HepG2 (cell line): ENCODE results near the gene OR1J2. TPM values are rescaled to one million over a fixed set of nuclear protein-coding genes. Genes with fewer than 3 reads are reported as not detected.
A peak's percentile ranks its signal among the peaks of the same experiment; 100 is the strongest.

Experiments
- ATAC-seq: fragments of 200-7000 bp; cut with Tn5 transposase; 3 replicates; pipeline ENCODE4 v1.9.1; 2020; ENCODE audit warnings: mild to moderate bottlenecking, moderate library complexity
- BruUV-seq: library from RNA; stranded (reverse); fragments of 400-500 nt; replicated peaks from 2 replicates; lab custom pipeline; 2021; lab: Mats Ljungman, UMichigan
- CTCF ChIA-PET: fragments of 300-600 bp; formaldehyde crosslinking; extraction: SDS; loops from one replicate; lab custom pipeline; 2021; ENCODE audit warnings: low total read pairs, inconsistent platforms, low intra/inter-chr PET ratio; lab: Yijun Ruan, JAX
- POLR2A ChIA-PET: fragments of 350-600 bp; sonication (Branson Sonifier 250); formaldehyde crosslinking; loops from one replicate; lab custom pipeline; 2020; ENCODE audit warnings: antibody characterized with exemption, inconsistent platforms; lab: Yijun Ruan, JAX
- DNase-seq: peaks from one replicate; pipeline ENCODE4 v3.0.0-alpha.2; 2015; ENCODE audit warnings: low spot score
- FAIRE-seq: peaks from 3 replicates; lab custom pipeline; 2011; peaks lifted over from hg19 to GRCh38; lab: Jason Lieb, UNC
- H2AFZ ChIP-seq: one replicate; pipeline ENCODE4 v1.6.1; 2011; ENCODE audit warnings: low read length, inconsistent platforms
- H3K27ac ChIP-seq: fragments of 300-600 bp; 3 replicates; pipeline ENCODE4 v1.8.0; 2011; ENCODE audit warnings: mixed run types, mild to moderate bottlenecking, mixed read lengths, low read length, inconsistent platforms; ENCODE audit not compliant: insufficient read depth; ENCODE audit errors: extremely low read length
- H3K27me3 ChIP-seq, 2 experiments: fragments of 200-600 bp in 1 of 2; 2 replicates in 1 of 2; 3 replicates in 1 of 2; pipeline versions ENCODE4 v1.6.0 to v1.8.0; 2011; ENCODE audit warnings: low read length in 2 of 2, mild to moderate bottlenecking in 2 of 2, moderate library complexity in 2 of 2, inconsistent platforms in 1 of 2; ENCODE audit not compliant: insufficient read depth in 2 of 2, control insufficient read depth in 1 of 2
- H3K36me3 ChIP-seq, 2 experiments: fragments of 200-600 bp in 1 of 2; replicated peaks in 1 of 2; 2 replicates in 1 of 2; 3 replicates in 1 of 2; pipeline versions ENCODE4 v1.5.1 to v1.8.0; 2011; ENCODE audit warnings: low read length in 2 of 2, inconsistent platforms in 1 of 2; ENCODE audit not compliant: insufficient read depth in 2 of 2, control insufficient read depth in 1 of 2
- H3K4me1 ChIP-seq: 2 replicates; pipeline ENCODE4 v1.5.1; 2012; ENCODE audit warnings: low read length, inconsistent platforms; ENCODE audit not compliant: insufficient read depth
- H3K4me2 ChIP-seq: 2 replicates; pipeline ENCODE4 v1.6.0; 2011; ENCODE audit warnings: low read depth, low read length, inconsistent platforms
- H3K4me3 ChIP-seq, 3 experiments: fragments of 200-600 bp in 1 of 3; sonication (generic), shearing (Covaris generic) in 1 of 3; replicated peaks in 1 of 3; 2 replicates each; pipeline ENCODE4 v1.5.1; 2011 to 2016; ENCODE audit warnings: low read length in 3 of 3, inconsistent platforms in 2 of 3, low read depth in 2 of 3, mild to moderate bottlenecking in 2 of 3, control low read depth in 1 of 3, mixed read lengths in 1 of 3; ENCODE audit not compliant: insufficient read depth in 1 of 3
- H3K79me2 ChIP-seq: one replicate; pipeline ENCODE4 v1.6.1; 2011; ENCODE audit warnings: low read length, inconsistent platforms; ENCODE audit not compliant: insufficient read depth
- H3K9ac ChIP-seq: 2 replicates; pipeline ENCODE4 v1.6.0; 2011; ENCODE audit warnings: mild to moderate bottlenecking, low read depth, low read length, inconsistent platforms; ENCODE audit not compliant: insufficient read depth
- H3K9me3 ChIP-seq: 2 replicates; pipeline ENCODE4 v1.5.1; 2012; ENCODE audit warnings: mild to moderate bottlenecking, low read length
- H4K20me1 ChIP-seq: 2 replicates; pipeline ENCODE4 v1.6.0; 2011; ENCODE audit warnings: inconsistent platforms, mild to moderate bottlenecking, low read length, moderate library complexity; ENCODE audit not compliant: insufficient read depth
- HHEX ChIP-seq: IDR thresholded peaks from 2 replicates; pipeline ENCODE4 v1.6.1; 2016; ENCODE audit warnings: control low read depth
- NR2F2 ChIP-seq: IDR thresholded peaks from 2 replicates; pipeline ENCODE4 v1.6.1; 2012; ENCODE audit warnings: low read depth, inconsistent platforms, borderline replicate concordance
- NR2F6 ChIP-seq, 2 experiments: IDR thresholded peaks; 2 replicates each; pipeline ENCODE4 v1.6.1; 2016; ENCODE audit warnings: antibody characterized with exemption in 1 of 2, mild to moderate bottlenecking in 1 of 2
- RAD21 ChIP-seq: fragments of 450-650 bp; formaldehyde crosslinking; IDR thresholded peaks from 2 replicates; pipeline ENCODE4 v1.5.0; 2020; ENCODE audit warnings: mild to moderate bottlenecking
- RFX5 ChIP-seq: IDR thresholded peaks from 2 replicates; pipeline ENCODE4 v1.6.1; 2011; ENCODE audit warnings: low read depth, low read length, improper control_type of control experiment
- SMC3 ChIP-seq: IDR thresholded peaks from 2 replicates; pipeline ENCODE4 v1.6.1; 2011; ENCODE audit warnings: low read length, improper control_type of control experiment
- SRF ChIP-seq: IDR thresholded peaks from 2 replicates; pipeline ENCODE4 v1.6.1; 2011; ENCODE audit warnings: mild to moderate bottlenecking, low read depth, low read length, moderate library complexity
- ZFX ChIP-seq: sonication (generic); formaldehyde crosslinking; IDR thresholded peaks from 2 replicates; pipeline ENCODE4 v1.4.0; 2020; ENCODE audit warnings: mild to moderate bottlenecking, low read depth, missing genetic modification reagents, moderate library complexity
- ZNF354B ChIP-seq: sonication (generic); formaldehyde crosslinking; IDR thresholded peaks from 2 replicates; pipeline ENCODE4 v1.8.0; 2022; ENCODE audit warnings: mild to moderate bottlenecking, missing genetic modification reagents
- ZNF512B ChIP-seq: sonication (generic); formaldehyde crosslinking; IDR thresholded peaks from 2 replicates; pipeline ENCODE4 v1.5.1; 2020; ENCODE audit warnings: missing genetic modification reagents, mild to moderate bottlenecking, borderline replicate concordance
- WGBS: methylation state at CpG from one replicate; pipeline ENCODE4 v1.1.6; 2017; ENCODE audit warnings: low lambda C conversion rate; 5-methylcytosine and 5-hydroxymethylcytosine counted together
- in situ Hi-C: cut with HindIII; loops from 2 replicates; pipeline ENCODE4 v1.10.0; 2017; ENCODE audit warnings: low pct_unique_long_range_greater_than_20kb; ENCODE audit not compliant: extremely low pct_ligation_motif_present
- intact Hi-C: fragments of 100-400 bp; cut with micrococcal nuclease; formaldehyde crosslinking; loops from one replicate; pipeline ENCODE4 v1.10.0; 2022; ENCODE audit not compliant: unreplicated experiment
- polyA plus RNA-seq, 8 experiments: library from polyadenylated mRNA; depleted of rRNA in 3 of 8; stranded (reverse) in 7 of 8; unstranded in 1 of 8; fragments of >200 nt; fragmentation: Illumina TruSeq in 4 of 8; extraction: Trizol in 4 of 8; gene quantifications; 2 replicates each; pipeline versions ENCODE4 v1.2.1 to v1.2.3, GENCODE V29; 2011 to 2016; ENCODE audit warnings: low read depth in 4 of 8, missing spikeins in 1 of 8, mixed read lengths in 1 of 8; ENCODE audit not compliant: insufficient read depth in 1 of 8
- total RNA-seq, 5 experiments: library from RNA; depleted of rRNA; stranded (reverse); fragments of >200 nt; fragmentation: Illumina TruSeq; extraction: Trizol; gene quantifications; 2 replicates each; pipeline ENCODE4 v1.2.3, GENCODE V29; 2016; ENCODE audit warnings: low read depth in 1 of 5
- TF ChIP-seq, protein P1 (sequence below): sonication (generic); IDR thresholded peaks from 2 replicates; pipeline ENCODE4 v1.6.1; 2016; ENCODE audit warnings: low read depth, borderline replicate concordance

OR1J2 gene
- total and polyA plus RNA-seq, 2 of the 13 experiments (the other 11 are each of a cell fraction or from before 2014, with no cell fraction given): not detected

DNA sequence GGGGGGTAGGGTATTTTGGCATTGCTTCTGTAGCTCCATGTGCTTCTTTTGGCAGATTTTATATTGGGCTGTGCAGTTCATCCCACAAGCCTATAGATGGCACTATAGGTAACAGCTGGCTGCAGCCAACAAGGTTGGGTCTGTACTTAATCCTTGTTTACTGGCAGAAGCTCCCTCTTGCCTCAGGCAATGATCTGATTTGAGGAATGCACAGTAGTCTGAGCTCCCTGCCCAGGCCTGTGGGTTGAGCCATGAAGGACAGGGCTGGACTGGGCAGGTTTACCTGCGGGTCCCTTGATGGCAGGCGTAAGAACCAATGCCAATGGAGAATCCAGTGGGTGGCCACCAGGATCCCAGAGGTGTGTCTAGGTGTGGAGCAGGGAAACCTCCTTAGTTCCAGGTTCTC is 11.7 kb upstream of the OR1J2 start (continued):
- TF ChIP-seq SMC3: peak; percentile 27; the same call in 1 of the 2 replicates
- no peak for TF ChIP-seq RAD21
- no peak for TF ChIP-seq ZNF512B (CRISPR knock-in tag)
- no peak for TF ChIP-seq ZNF354B (CRISPR knock-in tag)
- TF ChIP-seq, protein P1, sequence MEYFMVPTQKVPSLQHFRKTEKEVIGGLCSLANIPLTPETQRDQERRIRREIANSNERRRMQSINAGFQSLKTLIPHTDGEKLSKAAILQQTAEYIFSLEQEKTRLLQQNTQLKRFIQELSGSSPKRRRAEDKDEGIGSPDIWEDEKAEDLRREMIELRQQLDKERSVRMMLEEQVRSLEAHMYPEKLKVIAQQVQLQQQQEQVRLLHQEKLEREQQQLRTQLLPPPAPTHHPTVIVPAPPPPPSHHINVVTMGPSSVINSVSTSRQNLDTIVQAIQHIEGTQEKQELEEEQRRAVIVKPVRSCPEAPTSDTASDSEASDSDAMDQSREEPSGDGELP: peak; percentile 67; the same call in 1 of the 2 replicates

GRCh38 chr9:122506964-122507363 is 3.6 kb upstream of the OR1J2 start:
- no peak overlapping the region for H3K4me3 ChIP-seq
- CTCF ChIA-PET: no interaction called here
- FAIRE-seq (no peak), ATAC-seq (no peak), DNase-seq (no peak)
- no peaks in the 10 kb centered on the region for H3K79me2 ChIP-seq
- TF ChIP-seq NR2F6 (IDR thresholded peaks at IDR 0.05): peak; percentile 56
- TF ChIP-seq NR2F6 (CRISPR knock-in tag; IDR thresholded peaks at IDR 0.05): no peak
- no peak for TF ChIP-seq RFX5
- no peak for TF ChIP-seq ZFX (CRISPR knock-in tag)
- peak; percentile 50; the same call in 1 of the 2 replicates for TF ChIP-seq HHEX (CRISPR knock-in tag)
- peak; percentile 86 for TF ChIP-seq SRF
- 0 out of 2 replicates have a peak, but pooled peaks have one; percentile 26 for TF ChIP-seq NR2F2
- WGBS: 0% methylated on average over 2 of the region's 2 CpGs
- no peaks in the 10 kb centered on the region for H3K36me3 ChIP-seq
- POLR2A ChIA-PET: no interaction called here
- intact Hi-C loops (no loop called here), in situ Hi-C loops (loop anchor here (10.0 kb wide), 1 partner anchor 298 kb away; the partner anchor contains the start of gene OR1K1)
- H3K27ac ChIP-seq: no peak overlapping the region
- H3K9me3 ChIP-seq: no peaks in the 10 kb centered on the region
- no TSS peak for BruUV-seq
- H3K4me2 ChIP-seq: no peak overlapping the region
- peaks cover 0 to 3% of the 10 kb centered on the region in 2 experiments; a peak in 1 of 5 replicates for H3K27me3 ChIP-seq
- no peaks in the 10 kb centered on the region for H4K20me1 ChIP-seq
- H3K4me1 ChIP-seq: peaks cover 8% of the 10 kb centered on the region; the same call in 1 of the 2 replicates
- H3K9ac ChIP-seq: no peak overlapping the region
- H2AFZ ChIP-seq: no peak overlapping the region
